ENCODE data around the gene TM7SF3.

The TM7SF3 gene

DNA sequence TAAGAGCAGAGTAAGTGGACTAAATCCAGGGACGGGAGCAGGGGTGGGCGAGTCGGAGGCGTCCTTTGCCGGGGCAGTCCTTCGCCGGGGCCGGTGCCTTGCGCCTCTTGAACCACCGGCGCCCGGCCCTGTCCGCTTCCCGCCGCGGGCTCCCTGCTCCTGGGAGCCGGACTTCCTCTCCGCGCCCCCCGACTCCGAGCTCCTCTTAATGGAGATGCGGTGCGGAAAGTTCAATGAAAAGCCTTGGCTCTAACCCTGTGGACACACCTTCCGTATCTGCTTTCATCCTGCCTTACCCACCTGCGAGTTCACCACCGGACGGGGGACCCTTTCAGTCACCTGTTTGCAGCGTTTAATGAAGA is 75.5 kb downstream of the TM7SF3 start:
- peak in 2 of 42 donors; percentile 6 to 44 for DNase-seq
- intact Hi-C loops (cut with DNase I) = loop anchor here (2.0 to 10.0 kb wide), 2 partner anchors 76 to 84 kb away; partner anchors contain the start of gene TM7SF3

GRCh38 chr12:26937863-26938700 is 76.1 kb downstream of the TM7SF3 start, which contains the start of the genes FGFR1OP2 and INTS13:
Gene FGFR1OP2, plus strand, starts transcription at chr12:26938470. Its CDS starts 15,689 bp downstream, at chr12:26954159.
Gene INTS13, minus strand, starts transcription at chr12:26937981. Its CDS starts 1,178 bp downstream, at chr12:26936803.
- intact Hi-C loops (cut with DNase I) = loop anchor here (2.0 to 10.0 kb wide), 2 partner anchors 77 to 83 kb away; partner anchors contain the start of gene TM7SF3
- DNase-seq = peak; percentile 94 to 99 (median 97)

DNA sequence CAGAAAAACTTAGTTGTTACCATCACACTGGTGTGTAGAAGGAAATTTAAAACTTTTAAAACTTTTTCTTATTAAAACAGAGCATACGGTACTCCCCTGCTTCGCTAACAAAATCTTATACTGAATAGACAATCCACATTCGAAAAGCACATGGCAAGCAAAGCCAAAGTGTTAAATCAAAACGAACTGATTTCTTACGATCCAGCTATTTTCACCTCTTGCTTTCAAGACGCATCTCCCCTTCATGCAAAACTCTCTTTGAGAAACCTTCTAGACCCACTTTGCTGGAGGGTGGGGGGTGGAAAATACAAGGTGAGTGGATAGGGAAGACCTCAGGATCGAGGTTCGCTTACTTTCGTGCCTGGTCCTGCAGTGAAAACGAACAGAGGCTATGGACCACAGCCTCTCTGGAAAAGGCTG is 76.7 kb downstream of the TM7SF3 start:
- intact Hi-C loops (cut with DNase I) = loop anchor here (10.0 kb wide), 1 partner anchor 83 kb away; no protein-coding TSS in a partner anchor
- DNase-seq = no peak

- DNase-seq = no peak
- intact Hi-C loops (cut with DNase I) = loop anchor here (10.0 kb wide), 1 partner anchor 82 kb away; no protein-coding TSS in a partner anchor
These were observed 77.4 kb downstream of the TM7SF3 start for GRCh38 chr12:26936559-26937442.

- intact Hi-C loops (cut with DNase I) = loop anchor here (10.0 kb wide), 1 partner anchor 81 kb away; no protein-coding TSS in a partner anchor
- DNase-seq = no peak
These were observed 78.4 kb downstream of the TM7SF3 start for GRCh38 chr12:26935636-26936378.

GRCh38 chr12:26929590-26929989 is 84.6 kb downstream of the TM7SF3 start:
- no peak for DNase-seq
- intact Hi-C loops (cut with DNase I) = no loop called here

DNA sequence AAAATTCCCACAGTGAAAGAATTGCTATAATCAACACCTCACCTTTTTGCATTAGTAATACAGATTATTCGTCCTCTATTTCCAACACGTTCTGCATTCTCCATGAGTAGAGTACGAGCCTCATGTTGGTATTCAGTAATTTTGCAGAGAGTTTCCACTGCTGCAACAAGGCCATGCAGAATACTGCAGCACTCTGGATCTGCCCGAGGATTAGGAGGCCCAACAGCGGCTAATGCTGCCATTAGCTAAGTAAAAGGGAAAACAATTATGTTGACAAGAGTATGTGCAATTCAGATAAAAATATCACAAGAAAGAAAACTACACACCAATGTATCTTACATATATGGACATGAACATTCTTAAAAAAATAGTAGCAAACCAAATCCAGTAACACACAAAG is 85.5 kb downstream of the TM7SF3 start:
- intact Hi-C loops (cut with DNase I) = no loop called here
- no peak for DNase-seq
